HepG2 (cell line): Measurements from ENCODE around the gene PDIA5. TPM values are rescaled to one million over a fixed set of nuclear protein-coding genes. Genes with fewer than 3 reads are reported as not detected.

Source experiments
- ATAC-seq: fragments of 200-7000 bp; cut with Tn5 transposase; 3 replicates; pipeline ENCODE4 v1.9.1; 2020; ENCODE audit warnings: mild to moderate bottlenecking, moderate library complexity
- BruUV-seq: library from RNA; stranded (reverse); fragments of 400-500 nt; replicated peaks from 2 replicates; lab custom pipeline; 2021; lab: Mats Ljungman, UMichigan
- CTCF ChIA-PET: fragments of 300-600 bp; formaldehyde crosslinking; extraction: SDS; loops from one replicate; lab custom pipeline; 2021; ENCODE audit warnings: low total read pairs, inconsistent platforms, low intra/inter-chr PET ratio; lab: Yijun Ruan, JAX
- POLR2A ChIA-PET: fragments of 350-600 bp; sonication (Branson Sonifier 250); formaldehyde crosslinking; loops from one replicate; lab custom pipeline; 2020; ENCODE audit warnings: antibody characterized with exemption, inconsistent platforms; lab: Yijun Ruan, JAX
- DNase-seq: peaks from one replicate; pipeline ENCODE4 v3.0.0-alpha.2; 2015; ENCODE audit warnings: low spot score
- FAIRE-seq: peaks from 3 replicates; lab custom pipeline; 2011; peaks lifted over from hg19 to GRCh38; lab: Jason Lieb, UNC
- H2AFZ ChIP-seq: one replicate; pipeline ENCODE4 v1.6.1; 2011; ENCODE audit warnings: low read length, inconsistent platforms
- H3K27ac ChIP-seq: fragments of 300-600 bp; 3 replicates; pipeline ENCODE4 v1.8.0; 2011; ENCODE audit warnings: mixed run types, mild to moderate bottlenecking, mixed read lengths, low read length, inconsistent platforms; ENCODE audit not compliant: insufficient read depth; ENCODE audit errors: extremely low read length
- H3K27me3 ChIP-seq, 2 experiments: fragments of 200-600 bp in 1 of 2; 2 replicates in 1 of 2; 3 replicates in 1 of 2; pipeline versions ENCODE4 v1.6.0 to v1.8.0; 2011; ENCODE audit warnings: low read length in 2 of 2, mild to moderate bottlenecking in 2 of 2, moderate library complexity in 2 of 2, inconsistent platforms in 1 of 2; ENCODE audit not compliant: insufficient read depth in 2 of 2, control insufficient read depth in 1 of 2
- H3K36me3 ChIP-seq, 2 experiments: fragments of 200-600 bp in 1 of 2; replicated peaks in 1 of 2; 2 replicates in 1 of 2; 3 replicates in 1 of 2; pipeline versions ENCODE4 v1.5.1 to v1.8.0; 2011; ENCODE audit warnings: low read length in 2 of 2, inconsistent platforms in 1 of 2; ENCODE audit not compliant: insufficient read depth in 2 of 2, control insufficient read depth in 1 of 2
- H3K4me1 ChIP-seq: 2 replicates; pipeline ENCODE4 v1.5.1; 2012; ENCODE audit warnings: low read length, inconsistent platforms; ENCODE audit not compliant: insufficient read depth
- H3K4me2 ChIP-seq: 2 replicates; pipeline ENCODE4 v1.6.0; 2011; ENCODE audit warnings: low read depth, low read length, inconsistent platforms
- H3K4me3 ChIP-seq, 3 experiments: fragments of 200-600 bp in 1 of 3; sonication (generic), shearing (Covaris generic) in 1 of 3; replicated peaks in 1 of 3; 2 replicates each; pipeline ENCODE4 v1.5.1; 2011 to 2016; ENCODE audit warnings: low read length in 3 of 3, inconsistent platforms in 2 of 3, low read depth in 2 of 3, mild to moderate bottlenecking in 2 of 3, control low read depth in 1 of 3, mixed read lengths in 1 of 3; ENCODE audit not compliant: insufficient read depth in 1 of 3
- H3K79me2 ChIP-seq: one replicate; pipeline ENCODE4 v1.6.1; 2011; ENCODE audit warnings: low read length, inconsistent platforms; ENCODE audit not compliant: insufficient read depth
- H3K9ac ChIP-seq: 2 replicates; pipeline ENCODE4 v1.6.0; 2011; ENCODE audit warnings: mild to moderate bottlenecking, low read depth, low read length, inconsistent platforms; ENCODE audit not compliant: insufficient read depth
- H3K9me3 ChIP-seq: 2 replicates; pipeline ENCODE4 v1.5.1; 2012; ENCODE audit warnings: mild to moderate bottlenecking, low read length
- H4K20me1 ChIP-seq: 2 replicates; pipeline ENCODE4 v1.6.0; 2011; ENCODE audit warnings: inconsistent platforms, mild to moderate bottlenecking, low read length, moderate library complexity; ENCODE audit not compliant: insufficient read depth
- ARID4A ChIP-seq: sonication (generic); formaldehyde crosslinking; IDR thresholded peaks from 2 replicates; pipeline ENCODE4 v1.5.0; 2020; ENCODE audit warnings: mild to moderate bottlenecking, missing genetic modification reagents, borderline replicate concordance
- PCBP1 ChIP-seq: fragments of 200-400 bp; formaldehyde crosslinking; IDR thresholded peaks from 2 replicates; pipeline ENCODE4 v1.6.1; 2017; ENCODE audit warnings: mild to moderate bottlenecking, low read depth, low read length, borderline replicate concordance
- SAP130 ChIP-seq: IDR thresholded peaks from 2 replicates; pipeline ENCODE4 v1.6.1; 2016; ENCODE audit warnings: low read depth
- STAT6 ChIP-seq: sonication (generic); formaldehyde crosslinking; IDR thresholded peaks from 2 replicates; pipeline ENCODE4 v1.4.0; 2020; ENCODE audit warnings: missing genetic modification reagents, mild to moderate bottlenecking, borderline replicate concordance
- ZNF577 ChIP-seq: sonication (generic); formaldehyde crosslinking; IDR thresholded peaks from 2 replicates; pipeline ENCODE4 v1.4.0; 2020; ENCODE audit warnings: mild to moderate bottlenecking, low read depth, missing genetic modification reagents, borderline replicate concordance
- ZNF609 ChIP-seq: sonication (generic); formaldehyde crosslinking; IDR thresholded peaks from 2 replicates; pipeline ENCODE4 v1.4.0; 2020; ENCODE audit warnings: mild to moderate bottlenecking, missing genetic modification reagents, borderline replicate concordance
- ZNF740 ChIP-seq: sonication (generic); formaldehyde crosslinking; IDR thresholded peaks from 2 replicates; pipeline ENCODE4 v1.4.0; 2020; ENCODE audit warnings: missing genetic modification reagents
- WGBS: methylation state at CpG from one replicate; pipeline ENCODE4 v1.1.6; 2017; ENCODE audit warnings: low lambda C conversion rate; 5-methylcytosine and 5-hydroxymethylcytosine counted together
- in situ Hi-C: cut with HindIII; loops from 2 replicates; pipeline ENCODE4 v1.10.0; 2017; ENCODE audit warnings: low pct_unique_long_range_greater_than_20kb; ENCODE audit not compliant: extremely low pct_ligation_motif_present
- intact Hi-C: fragments of 100-400 bp; cut with micrococcal nuclease; formaldehyde crosslinking; loops from one replicate; pipeline ENCODE4 v1.10.0; 2022; ENCODE audit not compliant: unreplicated experiment
- polyA plus RNA-seq, 8 experiments: library from polyadenylated mRNA; depleted of rRNA in 3 of 8; stranded (reverse) in 7 of 8; unstranded in 1 of 8; fragments of >200 nt; fragmentation: Illumina TruSeq in 4 of 8; extraction: Trizol in 4 of 8; gene quantifications; 2 replicates each; pipeline versions ENCODE4 v1.2.1 to v1.2.3, GENCODE V29; 2011 to 2016; ENCODE audit warnings: low read depth in 4 of 8, missing spikeins in 1 of 8, mixed read lengths in 1 of 8; ENCODE audit not compliant: insufficient read depth in 1 of 8
- total RNA-seq, 5 experiments: library from RNA; depleted of rRNA; stranded (reverse); fragments of >200 nt; fragmentation: Illumina TruSeq; extraction: Trizol; gene quantifications; 2 replicates each; pipeline ENCODE4 v1.2.3, GENCODE V29; 2016; ENCODE audit warnings: low read depth in 1 of 5

The PDIA5 gene
- total and polyA plus RNA-seq, 2 of the 13 experiments (the other 11 are each of a cell fraction or from before 2014, with no cell fraction given), result 51.3 to 74.3 TPM

GRCh38 chr3:123089611-123090331 lies 22.9 kb downstream of the PDIA5 start (continued):
- no peak for TF ChIP-seq STAT6
- TF ChIP-seq ZNF740 (CRISPR knock-in tag), result no peak

GRCh38 chr3:123090728-123091531 lies 24.1 kb downstream of the PDIA5 start:
- H3K4me2 ChIP-seq, result no peak overlapping the region
- H4K20me1 ChIP-seq, result peaks cover 27% of the 10 kb centered on the region
- BruUV-seq, result no TSS peak
- no peaks in the 10 kb centered on the region for H3K27me3 ChIP-seq
- DNase-seq, result no peak
- no peak for ATAC-seq
- H3K9ac ChIP-seq, result no peak overlapping the region
- CTCF ChIA-PET, result no interaction called here
- peaks cover 25 to 70% of the 10 kb centered on the region in 2 experiments; a peak in 4 of 5 replicates for H3K36me3 ChIP-seq
- H3K79me2 ChIP-seq, result peaks cover 55% of the 10 kb centered on the region
- intact Hi-C loops, result no loop called here
- in situ Hi-C loops, result no loop called here
- 95% methylated on average over 10 of the region's 12 CpGs for WGBS
- POLR2A ChIA-PET, result no interaction called here
- no peak overlapping the region for H3K27ac ChIP-seq
- H2AFZ ChIP-seq, result no peak overlapping the region
- no peaks in the 10 kb centered on the region for H3K9me3 ChIP-seq
- H3K4me1 ChIP-seq, result peaks cover 22% of the 10 kb centered on the region
- FAIRE-seq, result no peak
- no peak overlapping the region for H3K4me3 ChIP-seq
- no peak for TF ChIP-seq PCBP1
- no peak for TF ChIP-seq ZNF609 (CRISPR knock-in tag)
- no peak for TF ChIP-seq ZNF577
- no peak for TF ChIP-seq ARID4A (CRISPR knock-in tag)
- no peak for TF ChIP-seq SAP130 (CRISPR knock-in tag)
